HG03520 (cell line): Measurements from ENCODE around the gene FAM120B.

Source experiments
- ATAC-seq: cut with Tn5 transposase; IDR thresholded peaks from one replicate; pipeline ENCODE4 v1.9.1; 2021; ENCODE audit warnings: mild to moderate bottlenecking, moderate library complexity; ENCODE audit not compliant: unreplicated experiment

The FAM120B gene

GRCh38 chr6:170452767-170453545 lies 146.4 kb downstream of the FAM120B start:
- ATAC-seq, result no peak

GRCh38 chr6:170453586-170454511 lies 147.3 kb downstream of the FAM120B start:
- no peak for ATAC-seq

GRCh38 chr6:170454512-170455285 lies 148.1 kb downstream of the FAM120B start:
- no peak for ATAC-seq

GRCh38 chr6:170455335-170455979 lies 148.9 kb downstream of the FAM120B start:
- no peak for ATAC-seq

- no peak for ATAC-seq
Observed at GRCh38 chr6:170456334-170456733, 149.8 kb downstream of the FAM120B start.
